ENCODE data around the gene WBP2. TPM values are rescaled to one million over a fixed set of nuclear protein-coding genes. Genes with fewer than 3 reads are reported as not detected.

Gene WBP2
- total RNA-seq, 1 donor from 2014 or later, result 43.0 TPM

DNA sequence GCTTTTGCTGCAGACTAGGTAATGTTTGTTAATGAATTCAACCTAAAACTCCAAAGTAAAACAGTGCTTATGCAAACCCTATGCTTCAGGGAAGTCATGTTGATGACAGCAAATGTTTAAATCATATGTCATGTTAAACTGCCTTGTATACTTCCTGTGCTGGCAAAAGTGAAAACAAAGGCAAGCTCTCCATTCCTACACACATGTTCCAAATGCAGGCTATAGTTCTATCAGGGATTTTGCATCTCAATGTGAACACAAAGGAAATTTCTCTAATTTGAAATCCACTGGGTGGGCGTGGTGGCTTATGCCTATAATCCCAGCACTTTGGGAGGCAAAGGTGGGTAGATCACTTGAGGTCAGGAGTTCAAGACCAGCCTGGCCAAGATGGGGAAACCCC is 51.3 kb downstream of the WBP2 start:
- Mint-ChIP-seq H3K9me3 (no peaks in the 10 kb centered on the region), H3K4me1 (ENCODE audit: unreplicated experiment) (peaks cover 4% of the 10 kb centered on the region), H3K36me3 (peaks cover 6% of the 10 kb centered on the region), H3K4me3 (no peak overlapping the region), H3K27ac (no peak overlapping the region), H3K27me3 (no peaks in the 10 kb centered on the region)
- no peak for DNase-seq (ENCODE audit: extremely low spot score, unreplicated experiment)
- TF ChIP-seq, protein P1, sequence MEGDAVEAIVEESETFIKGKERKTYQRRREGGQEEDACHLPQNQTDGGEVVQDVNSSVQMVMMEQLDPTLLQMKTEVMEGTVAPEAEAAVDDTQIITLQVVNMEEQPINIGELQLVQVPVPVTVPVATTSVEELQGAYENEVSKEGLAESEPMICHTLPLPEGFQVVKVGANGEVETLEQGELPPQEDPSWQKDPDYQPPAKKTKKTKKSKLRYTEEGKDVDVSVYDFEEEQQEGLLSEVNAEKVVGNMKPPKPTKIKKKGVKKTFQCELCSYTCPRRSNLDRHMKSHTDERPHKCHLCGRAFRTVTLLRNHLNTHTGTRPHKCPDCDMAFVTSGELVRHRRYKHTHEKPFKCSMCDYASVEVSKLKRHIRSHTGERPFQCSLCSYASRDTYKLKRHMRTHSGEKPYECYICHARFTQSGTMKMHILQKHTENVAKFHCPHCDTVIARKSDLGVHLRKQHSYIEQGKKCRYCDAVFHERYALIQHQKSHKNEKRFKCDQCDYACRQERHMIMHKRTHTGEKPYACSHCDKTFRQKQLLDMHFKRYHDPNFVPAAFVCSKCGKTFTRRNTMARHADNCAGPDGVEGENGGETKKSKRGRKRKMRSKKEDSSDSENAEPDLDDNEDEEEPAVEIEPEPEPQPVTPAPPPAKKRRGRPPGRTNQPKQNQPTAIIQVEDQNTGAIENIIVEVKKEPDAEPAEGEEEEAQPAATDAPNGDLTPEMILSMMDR (conservative IDR thresholded peaks at IDR 0.05), result no peak

DNA sequence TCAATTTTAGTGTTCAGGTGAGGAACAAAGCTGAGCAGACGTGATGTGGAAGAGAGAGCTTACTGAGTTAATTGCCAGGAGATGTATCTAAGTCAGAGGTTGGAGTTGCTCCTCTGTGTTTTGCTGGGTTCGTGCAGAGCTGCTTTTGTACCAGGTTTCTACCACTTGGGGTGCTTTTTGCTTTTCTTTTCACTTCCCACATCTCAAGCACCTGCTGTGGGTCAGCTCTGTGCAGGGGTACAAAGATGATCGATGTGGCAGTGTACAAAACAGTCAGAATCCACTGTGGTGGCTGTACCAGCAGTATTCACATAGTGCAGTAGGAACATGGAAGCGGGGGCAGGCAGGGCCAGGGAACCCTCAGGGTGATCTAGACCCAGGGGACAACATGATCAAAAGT is 55.7 kb downstream of the WBP2 start:
- Mint-ChIP-seq H3K4me1 (ENCODE audit: unreplicated experiment) (no peaks in the 10 kb centered on the region), H3K4me3 (no peak overlapping the region), H3K9me3 (no peaks in the 10 kb centered on the region), H3K27me3 (no peaks in the 10 kb centered on the region), H3K36me3 (peaks cover 16% of the 10 kb centered on the region), H3K27ac (no peak overlapping the region)
- DNase-seq (ENCODE audit: extremely low spot score, unreplicated experiment), result no peak
- TF ChIP-seq, protein P1 (conservative IDR thresholded peaks at IDR 0.05), result no peak

DNA sequence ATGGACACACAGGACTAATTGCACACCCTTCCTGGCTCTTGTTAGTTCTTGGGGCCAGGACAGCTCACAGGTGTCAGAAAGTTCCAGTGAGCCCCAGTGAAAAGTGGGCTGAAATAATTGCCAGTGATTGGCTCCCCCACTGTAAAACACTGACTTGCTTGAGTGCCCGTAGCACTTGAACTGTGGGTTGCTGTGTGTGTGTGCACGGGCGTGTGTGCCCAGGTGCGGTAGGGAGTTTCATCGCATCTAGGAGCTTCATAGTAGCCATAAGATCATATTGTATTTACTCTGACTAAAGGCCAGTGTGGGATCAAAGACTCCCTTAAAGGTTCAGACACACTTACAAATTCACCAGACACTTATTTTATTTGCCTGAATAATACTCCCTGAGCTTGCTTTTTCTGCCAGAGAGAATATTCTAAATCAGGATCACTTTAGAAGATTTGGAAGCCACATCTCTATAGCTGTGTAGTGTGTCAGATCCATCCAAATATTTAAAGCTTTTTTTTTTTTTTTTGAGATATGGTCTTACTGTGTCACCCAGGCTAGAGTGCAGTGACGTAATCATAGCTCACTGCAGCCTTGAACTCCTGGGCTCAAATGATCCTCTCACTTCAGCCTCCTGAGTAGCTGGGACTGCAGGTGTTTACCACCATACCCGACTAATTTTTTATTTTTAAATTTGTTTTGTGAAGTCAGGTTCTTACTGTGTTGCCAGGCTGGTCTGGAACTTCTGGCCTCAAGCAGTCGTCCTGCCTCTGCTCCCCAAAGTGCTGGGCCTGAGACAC is 59.1 kb downstream of the WBP2 start:
- H3K36me3 Mint-ChIP-seq, result peaks cover 32% of the 10 kb centered on the region
- peak overlapping the region; percentile 42 for H3K27ac Mint-ChIP-seq
- H3K9me3 Mint-ChIP-seq, result no peaks in the 10 kb centered on the region
- H3K27me3 Mint-ChIP-seq, result no peaks in the 10 kb centered on the region
- no peak overlapping the region for H3K4me3 Mint-ChIP-seq
- DNase-seq (ENCODE audit: extremely low spot score, unreplicated experiment), result no peak
- peaks cover 1% of the 10 kb centered on the region for H3K4me1 Mint-ChIP-seq (ENCODE audit: unreplicated experiment)
- TF ChIP-seq, protein P1 (conservative IDR thresholded peaks at IDR 0.05), result no peak

Other genes starting within 250 kb of the WBP2 start
- 9.3 and 17.7 TPM in 2 replicates for gene SMIM5, start 221.9 kb downstream of the WBP2 start, total RNA-seq (ENCODE audit: low replicate concordance)
- 64.7 and 90.4 TPM in 2 replicates for gene RECQL5, start 188.2 kb downstream of the WBP2 start, total RNA-seq (ENCODE audit: low replicate concordance)
- gene SAP30BP, start 188.0 kb downstream of the WBP2 start, total RNA-seq (ENCODE audit: low replicate concordance), result 88.1 and 89.3 TPM in 2 replicates
- gene ITGB4, start 133.9 kb downstream of the WBP2 start, total RNA-seq (ENCODE audit: low replicate concordance), result 26.4 and 57.8 TPM in 2 replicates
- gene GALK1, start 90.1 kb downstream of the WBP2 start, total RNA-seq (ENCODE audit: low replicate concordance), result 33.0 and 59.8 TPM in 2 replicates
- gene UNK, start 70.5 kb downstream of the WBP2 start, total RNA-seq (ENCODE audit: low replicate concordance), result 41.9 and 49.7 TPM in 2 replicates
- 7.1 and 7.4 TPM in 2 replicates for gene UNC13D, start 10.9 kb downstream of the WBP2 start, total RNA-seq (ENCODE audit: low replicate concordance)
- gene TRIM47, start 23.2 kb upstream of the WBP2 start, total RNA-seq (ENCODE audit: low replicate concordance), result 1.9 and 3.1 TPM in 2 replicates
- 8.1 and 19.0 TPM in 2 replicates for gene TRIM65, start 41.6 kb upstream of the WBP2 start, total RNA-seq (ENCODE audit: low replicate concordance)
- gene MRPL38, start 49.5 kb upstream of the WBP2 start, total RNA-seq (ENCODE audit: low replicate concordance), result 93.5 and 113 TPM in 2 replicates
- gene FBF1, start 85.7 kb upstream of the WBP2 start, total RNA-seq (ENCODE audit: low replicate concordance), result 18.7 and 27.5 TPM in 2 replicates
- gene ACOX1, start 123.8 kb upstream of the WBP2 start, total RNA-seq (ENCODE audit: low replicate concordance), result 48.5 and 84.6 TPM in 2 replicates
- 15.9 and 31.2 TPM in 2 replicates for gene TEN1, start 123.9 kb upstream of the WBP2 start, total RNA-seq (ENCODE audit: low replicate concordance)
- 11.5 and 14.1 TPM in 2 replicates for gene CDK3, start 145.5 kb upstream of the WBP2 start, total RNA-seq (ENCODE audit: low replicate concordance)
- 31.9 and 116 TPM in 2 replicates for gene EVPL, start 172.0 kb upstream of the WBP2 start, total RNA-seq (ENCODE audit: low replicate concordance)
- 86.7 and 89.6 TPM in 2 replicates for gene SRP68, start 217.2 kb upstream of the WBP2 start, total RNA-seq (ENCODE audit: low replicate concordance)
- 0.94 and 1.3 TPM in 2 replicates for gene GALR2, start 219.4 kb upstream of the WBP2 start, total RNA-seq (ENCODE audit: low replicate concordance)
- gene ZACN, start 223.8 kb upstream of the WBP2 start, total RNA-seq (ENCODE audit: low replicate concordance), result 0.29 TPM in 1 of 2 replicates, not detected in the other
- gene EXOC7, start 248.5 kb upstream of the WBP2 start, total RNA-seq (ENCODE audit: low replicate concordance), result 171 and 201 TPM in 2 replicates

Measured in type B pancreatic cell (in vitro differentiated cells).